Pancreas (tissue), 10 donors: Measurements from ENCODE around the gene CLCN1. TPM values are rescaled to one million over a fixed set of nuclear protein-coding genes. Genes with fewer than 3 reads are reported as not detected.

ENCODE experiments used
- ATAC-seq, 4 donors: fragments of 200-7000 bp; cut with Tn5 transposase; one replicate each; pipeline versions ENCODE4 v1.8.0 to v1.9.1; 2020; ENCODE audit warnings: mild to moderate bottlenecking in 4 of 4, moderate library complexity in 4 of 4
- DNase-seq, 6 donors: peaks; one replicate each; pipeline ENCODE4 v3.0.0-alpha.2; 2020
- FAIRE-seq: peaks from 2 replicates; lab custom pipeline; 2012; peaks lifted over from hg19 to GRCh38; lab: Jason Lieb, UNC
- H3K27ac ChIP-seq, 4 donors: fragments of 200-600 bp; sonication (generic); 1 replicate in 3 of 4; 2 replicates in 1 of 4; pipeline versions ENCODE4 v1.5.0 to v1.8.0; 2020
- H3K27me3 ChIP-seq, 4 donors: fragments of 200-600 bp; one replicate each; pipeline ENCODE4 v1.8.0; 2021
- H3K36me3 ChIP-seq, 3 donors: fragments of 200-600 bp; sonication (generic) in 1 of 3; one replicate each; pipeline versions ENCODE4 v1.5.0 to v1.8.0; 2020 to 2021
- H3K4me1 ChIP-seq, 3 donors: fragments of 200-600 bp; one replicate each; pipeline ENCODE4 v1.8.0; 2021
- H3K4me3 ChIP-seq, 4 donors: fragments of 200-600 bp; sonication (generic) in 2 of 4; one replicate each; pipeline versions ENCODE4 v1.5.0 to v1.8.0; 2020 to 2021
- H3K9me3 ChIP-seq, 4 donors: fragments of 200-600 bp; one replicate each; pipeline ENCODE4 v1.8.0; 2021
- CTCF ChIP-seq, 4 donors: fragments of 200-600 bp; sonication (generic) in 3 of 4; IDR thresholded peaks; one replicate each; pipeline versions ENCODE4 v1.5.0 to v1.8.0; 2021; ENCODE audit warnings: antibody characterized with exemption in 4 of 4
- WGBS, 2 donors: extraction: QIAGEN DNeasy Blood & Tissue Kit; methylation state at CpG; one replicate each; pipeline ENCODE4 v1.1.7; 2013; 5-methylcytosine and 5-hydroxymethylcytosine counted together
- intact Hi-C, 3 donors: fragments of 100-400 bp; cut with DNase I; formaldehyde crosslinking; loops; one replicate each; pipeline versions ENCODE4 v1.11.1 to v1.14.2; 2022
- microRNA-seq, 2 donors: library from miRNA; unstranded; fragments of <30 nt; microRNA quantifications; one replicate each; pipeline versions ENCODE4 to v1.1.0, GENCODE V29; 2019 to 2020
- polyA plus RNA-seq, 2 donors: library from polyadenylated mRNA; stranded (reverse); fragments of 200-250 nt; gene quantifications; one replicate each; pipeline ENCODE4 v1.2.3, GENCODE V29; 2013
- total RNA-seq, 6 donors: library from RNA; stranded (reverse); fragmentation: NEBNext Ultra II Directional in 4 of 6; extraction: Animal tissue kit (Norgen Biotek cat#: 25700) in 4 of 6; gene quantifications; one replicate each; pipeline versions ENCODE4 v1.2.1 to v1.2.4, GENCODE V29; 2021 to 2023
- donor health status: healthy with polysubstance abuse.
- donor health status: DM: no; HTN: no; CAD: no; lungs with moderate emphysema.
- donor health status: DM: no; HTN: no; CAD: no.
- donor health status: control.
- donor health status: control.
- donor health status: Bipolar disorder and iron deficiency.
- donor health status: DM: yes; HTN: yes; CAD: no.
- donor health status: DM: no; HTN: no; CAD: no.
- donor health status: DM: no; HTN: no; CAD: no.
- donor health status: DM: yes; HTN: yes; CAD: no.

Gene CLCN1
- total and polyA plus RNA-seq, 8 donors: 0.05 to 0.06 TPM; not detected in 6

- DNase-seq: no peak
- Histone ChIP-seq H3K4me3 (no peak overlapping the region), H3K4me1 (no peaks in the 10 kb centered on the region), H3K9me3 (no peaks in the 10 kb centered on the region), H3K27me3 (no peaks in the 10 kb centered on the region), H3K36me3 (peaks cover 0 to 6% (median 0%) of the 10 kb centered on the region in 3 donors), H3K27ac (no peak overlapping the region)
- FAIRE-seq: no peak
- ATAC-seq: no peak
- 88 to 90% methylated on average over 12 of the region's 12 CpGs for WGBS, 2 donors
- TF ChIP-seq CTCF (IDR thresholded peaks at IDR 0.05): no peak
- intact Hi-C loops: no loop called here
Observed at GRCh38 chr7:143401265-143401664, 85.4 kb downstream of the CLCN1 start.

Small RNA genes lying within 50 kb of the gene (microRNA-seq; reads per million reads assigned to microRNA genes)
- 0 reads per million in 2 donors for gene MIR6892

Other genes starting within 250 kb of the CLCN1 start
- not detected for gene PIP, start 184.0 kb upstream of the CLCN1 start, total RNA-seq
- gene PIP, start 184.0 kb upstream of the CLCN1 start, polyA plus RNA-seq: not detected
- gene TAS2R39, start 132.7 kb upstream of the CLCN1 start, total RNA-seq: not detected
- not detected for gene TAS2R39, start 132.7 kb upstream of the CLCN1 start, polyA plus RNA-seq
- gene TAS2R40, start 94.1 kb upstream of the CLCN1 start, total RNA-seq: not detected
- gene TAS2R40, start 94.1 kb upstream of the CLCN1 start, polyA plus RNA-seq: not detected
- gene GSTK1, start 52.7 kb upstream of the CLCN1 start, total RNA-seq: 10 to 100 TPM; 47.7 to 89.6 (median 62.4) TPM
- 100 to 1,000 TPM in 1 of 2 donors, 10 to 100 TPM in 1; 92.2 to 164 TPM for gene GSTK1, start 52.7 kb upstream of the CLCN1 start, polyA plus RNA-seq
- 10 to 100 TPM in 1 of 6 donors, 1 to 10 TPM in 5; 4.2 to 17.3 (median 6.2) TPM for gene TMEM139, start 31.2 kb upstream of the CLCN1 start, total RNA-seq
- 10 to 100 TPM; 13.7 to 14.4 TPM for gene TMEM139, start 31.2 kb upstream of the CLCN1 start, polyA plus RNA-seq
- 10 to 100 TPM in 3 of 6 donors, 1 to 10 TPM in 3; 7.6 to 19.7 (median 10.6) TPM for gene CASP2, start 27.8 kb upstream of the CLCN1 start, total RNA-seq
- gene CASP2, start 27.8 kb upstream of the CLCN1 start, polyA plus RNA-seq: 1 to 10 TPM; 4.2 to 6.2 TPM
- under 1 TPM; 0.05 to 0.25 (median 0.15) TPM for gene FAM131B, start 46.6 kb downstream of the CLCN1 start, total RNA-seq
- gene FAM131B, start 46.6 kb downstream of the CLCN1 start, polyA plus RNA-seq: under 1 TPM; 0.08 to 0.09 TPM
- gene ZYX, start 65.2 kb downstream of the CLCN1 start, total RNA-seq: 10 to 100 TPM; 29.1 to 73.8 (median 38.4) TPM
- 10 to 100 TPM; 57.6 to 63.1 TPM for gene ZYX, start 65.2 kb downstream of the CLCN1 start, polyA plus RNA-seq
- gene EPHA1, start 92.7 kb downstream of the CLCN1 start, total RNA-seq: 1 to 10 TPM; 5.3 to 9.0 (median 7.3) TPM
- 10 to 100 TPM; 11.1 to 14.2 TPM for gene EPHA1, start 92.7 kb downstream of the CLCN1 start, polyA plus RNA-seq
- gene TAS2R60, start 127.3 kb downstream of the CLCN1 start, total RNA-seq: not detected
- gene TAS2R60, start 127.3 kb downstream of the CLCN1 start, polyA plus RNA-seq: not detected
- under 1 TPM in 1 of 6 donors, not detected in 5; 0.16 TPM for gene TAS2R41, start 161.8 kb downstream of the CLCN1 start, total RNA-seq
- not detected for gene TAS2R41, start 161.8 kb downstream of the CLCN1 start, polyA plus RNA-seq